GM18526 (cell line): ENCODE data around the gene L2HGDH.

ENCODE experiments used
- POLR2A ChIP-seq: IDR thresholded peaks from 3 replicates; pipeline ENCODE4 v1.6.1; 2011; ENCODE audit not compliant: insufficient read length; ENCODE audit errors: extremely low read depth

Gene L2HGDH

DNA sequence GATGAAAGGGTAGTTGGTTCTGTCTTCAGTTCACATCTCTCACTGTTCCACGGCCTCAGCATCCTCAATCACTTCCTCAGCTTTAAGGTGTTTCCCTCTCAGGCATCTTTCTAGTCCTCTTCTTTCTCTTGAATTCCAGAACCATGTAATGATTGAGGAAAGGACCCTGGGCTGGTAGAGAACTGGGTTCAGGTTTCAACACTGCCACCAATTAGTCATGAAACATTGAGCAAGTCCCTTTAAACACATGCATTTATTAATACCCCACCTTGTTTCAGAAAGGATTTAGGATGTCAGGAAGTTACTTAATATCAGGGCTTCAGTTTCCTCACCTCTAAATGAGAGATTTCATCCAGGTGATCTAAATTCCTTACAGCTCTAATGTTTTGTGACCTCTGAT is 7.3 kb upstream of the L2HGDH start:
- TF ChIP-seq POLR2A, result no peak

DNA sequence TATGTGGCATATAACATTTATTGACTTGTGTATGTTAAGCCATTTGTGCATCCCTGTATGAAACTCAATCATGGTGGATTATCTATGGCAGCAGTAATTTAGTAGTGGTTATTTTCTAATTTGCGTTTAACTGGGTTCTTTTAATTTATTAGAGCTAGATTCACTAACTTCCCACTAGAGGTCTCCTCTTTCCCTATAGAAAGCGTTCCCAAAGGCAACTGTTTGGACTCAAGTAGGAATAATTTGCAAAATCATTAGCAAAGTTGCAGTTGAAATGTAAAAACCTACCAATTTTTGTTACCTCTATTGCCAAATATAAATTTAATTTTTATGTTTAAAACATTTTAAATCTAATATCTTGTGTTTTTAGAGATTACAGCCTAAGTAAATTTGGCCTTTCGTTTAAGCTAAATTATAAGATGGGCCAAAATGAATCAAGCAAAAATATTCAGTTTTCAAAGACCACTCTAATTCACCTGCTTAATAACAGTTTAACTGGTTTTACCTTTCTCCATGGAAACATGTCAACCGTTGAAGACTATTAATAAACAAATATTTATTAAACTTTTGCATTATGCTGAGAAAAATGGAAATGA is 6.1 kb upstream of the L2HGDH start:
- TF ChIP-seq POLR2A, result no peak

DNA sequence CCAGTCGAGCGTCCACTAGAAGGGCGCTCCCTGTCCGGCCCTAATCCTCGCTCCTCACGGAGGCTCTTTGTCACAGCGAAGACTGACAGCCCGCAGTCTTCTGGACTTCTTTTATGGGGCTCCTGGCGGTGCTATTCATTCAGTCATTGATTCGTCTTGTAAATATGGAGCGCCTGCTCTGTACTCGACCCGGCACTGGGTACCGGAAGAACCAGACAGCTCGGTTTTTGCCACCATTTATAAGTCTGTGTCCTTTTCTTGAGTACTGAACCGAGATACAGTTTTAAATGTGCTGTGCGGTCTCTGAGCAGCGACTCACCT is 665 bp upstream of the L2HGDH start:
- TF ChIP-seq POLR2A, result no peak

DNA sequence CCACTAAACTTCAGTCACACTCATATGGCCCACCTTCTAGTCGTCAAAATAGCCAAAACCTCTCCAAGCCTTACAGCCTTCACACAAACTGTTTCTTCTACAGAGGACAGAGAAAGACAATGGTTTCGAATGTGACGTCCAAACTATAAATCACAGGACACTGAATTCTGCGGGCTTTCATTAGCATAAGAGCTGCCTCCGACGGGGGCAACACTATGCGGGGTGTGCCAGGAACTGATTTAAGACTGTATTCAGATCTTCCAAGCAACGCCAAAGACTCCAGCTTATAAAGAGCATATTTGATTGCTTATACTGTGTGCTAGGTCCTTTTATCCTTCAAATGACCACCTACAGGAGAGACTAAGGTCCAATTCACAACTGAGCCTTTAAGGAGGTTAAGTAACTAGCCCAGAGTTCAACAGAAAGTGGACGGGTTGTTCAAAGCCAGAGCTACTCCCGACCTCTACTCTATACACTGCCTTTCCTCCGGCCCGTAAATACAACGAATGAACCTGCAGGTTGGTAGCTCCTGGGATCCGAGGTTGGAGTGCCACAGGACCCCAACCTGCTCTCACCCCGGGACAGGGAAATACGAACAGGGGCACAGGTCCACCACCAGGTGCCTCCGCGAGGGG is 575 bp downstream of the L2HGDH start:
- no peak for TF ChIP-seq POLR2A

DNA sequence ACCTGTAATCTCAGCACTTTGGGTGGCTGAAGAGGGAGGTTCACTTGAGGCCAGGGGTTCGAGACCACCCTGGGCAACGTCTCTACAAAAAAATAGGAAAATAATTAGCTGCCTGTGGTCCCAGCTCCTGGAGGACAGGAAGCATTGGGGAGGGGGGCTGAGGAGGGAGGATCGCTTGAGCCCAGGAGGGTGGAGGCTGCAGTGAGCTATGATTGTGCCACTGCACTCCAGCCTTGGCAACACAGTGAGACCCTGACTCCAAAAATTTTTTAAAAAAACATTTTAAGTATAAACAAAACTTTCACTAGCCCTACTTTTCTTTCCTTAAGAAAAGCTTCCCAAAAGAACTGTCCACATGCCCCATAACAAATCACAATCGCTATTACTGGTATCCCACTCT is 1.6 kb downstream of the L2HGDH start:
- no peak for TF ChIP-seq POLR2A

DNA sequence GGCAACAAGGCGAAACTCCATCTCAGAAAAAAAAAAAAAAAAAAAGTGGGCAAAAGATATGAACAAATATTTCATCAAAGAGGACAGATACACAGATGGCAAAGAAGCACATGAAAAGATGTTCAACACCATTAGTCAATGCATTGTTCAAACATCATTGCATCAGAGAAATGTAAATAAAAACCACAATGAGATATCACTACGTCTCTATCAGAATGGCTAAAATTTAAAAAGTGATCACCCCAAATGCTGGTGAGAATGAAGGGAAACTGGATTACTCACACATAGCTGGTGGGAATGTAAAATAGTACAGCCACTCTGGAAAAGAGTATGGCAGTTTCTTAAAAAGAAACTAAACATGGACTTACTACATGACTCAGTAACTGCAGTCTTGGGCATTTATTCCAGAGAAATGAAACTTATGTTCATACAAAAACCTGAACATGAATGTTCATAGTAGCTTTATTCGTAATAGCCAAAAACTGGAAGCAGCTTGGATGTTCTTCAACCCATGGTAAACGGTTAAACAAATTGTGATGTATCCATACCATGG is 3.6 kb downstream of the L2HGDH start:
- no peak for TF ChIP-seq POLR2A

DNA sequence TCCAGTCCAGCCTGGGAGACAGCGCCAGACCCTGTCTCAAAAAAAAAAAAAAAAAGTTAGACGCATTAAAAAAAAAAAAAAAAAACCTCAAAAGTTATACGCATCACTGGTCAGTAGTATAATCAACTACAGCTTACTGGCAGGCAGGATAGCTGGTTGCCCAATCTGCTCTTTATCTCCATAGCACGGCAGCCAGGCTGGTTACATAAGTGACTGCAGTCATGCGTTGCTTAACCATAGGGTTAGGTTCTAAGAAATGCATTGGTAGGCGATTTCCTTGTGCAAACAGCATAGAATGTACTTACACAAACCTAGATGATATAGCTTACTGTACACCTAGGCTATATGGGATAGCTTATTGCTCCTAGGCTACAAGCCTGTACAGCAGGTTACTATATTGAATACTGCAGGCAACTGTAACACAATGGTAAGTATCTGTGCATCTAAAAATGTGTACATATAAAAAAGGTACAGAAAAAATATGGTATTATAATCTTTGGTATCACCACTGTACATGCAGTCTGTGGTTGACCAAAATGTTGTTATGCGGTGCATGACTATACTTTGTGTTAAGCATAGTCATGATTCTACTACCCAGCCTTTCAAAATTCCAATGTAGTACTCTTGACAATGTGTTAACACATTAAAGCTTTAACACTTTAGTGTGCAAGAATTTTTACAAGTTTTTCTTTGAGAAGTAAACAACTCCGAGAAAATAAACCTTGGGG is 8.1 kb downstream of the L2HGDH start:
- TF ChIP-seq POLR2A, result no peak

DNA sequence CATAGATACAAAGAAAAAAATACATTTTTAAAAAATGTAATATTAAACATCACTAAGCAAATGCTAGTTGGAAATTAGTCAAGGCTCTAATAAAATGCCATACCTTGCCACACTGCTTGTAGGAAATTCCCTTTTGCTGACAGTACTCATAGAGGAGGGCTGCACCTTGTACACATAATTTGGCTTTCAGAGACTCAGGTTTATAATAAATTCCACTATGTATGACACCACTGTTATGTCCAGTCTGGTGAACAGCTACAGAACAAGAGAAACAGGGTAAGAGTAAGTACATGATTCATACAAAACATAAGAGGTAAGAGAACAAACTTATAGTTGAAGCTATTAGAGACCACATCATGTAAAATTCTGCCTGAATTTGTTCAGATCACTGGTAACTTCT is 10.1 kb downstream of the L2HGDH start:
- TF ChIP-seq POLR2A, result no peak

DNA sequence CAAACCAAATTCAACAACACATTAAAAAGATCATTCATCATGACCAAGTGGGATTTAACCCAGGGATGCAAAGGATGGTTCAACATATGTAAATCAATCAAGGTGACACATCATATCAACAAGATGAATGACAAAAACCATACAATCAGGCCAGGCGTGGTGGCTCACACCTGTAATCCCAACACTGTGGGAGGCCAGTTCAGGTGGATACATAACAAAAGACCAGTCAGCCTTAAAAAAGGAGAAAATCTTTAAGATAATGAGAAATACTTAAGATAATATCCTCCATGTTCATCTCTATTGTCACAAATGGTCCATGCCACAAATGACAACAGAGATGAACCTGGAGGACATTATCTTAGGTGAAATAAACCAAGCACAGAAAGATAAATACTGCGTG is 12.4 kb downstream of the L2HGDH start:
- no peak for TF ChIP-seq POLR2A

DNA sequence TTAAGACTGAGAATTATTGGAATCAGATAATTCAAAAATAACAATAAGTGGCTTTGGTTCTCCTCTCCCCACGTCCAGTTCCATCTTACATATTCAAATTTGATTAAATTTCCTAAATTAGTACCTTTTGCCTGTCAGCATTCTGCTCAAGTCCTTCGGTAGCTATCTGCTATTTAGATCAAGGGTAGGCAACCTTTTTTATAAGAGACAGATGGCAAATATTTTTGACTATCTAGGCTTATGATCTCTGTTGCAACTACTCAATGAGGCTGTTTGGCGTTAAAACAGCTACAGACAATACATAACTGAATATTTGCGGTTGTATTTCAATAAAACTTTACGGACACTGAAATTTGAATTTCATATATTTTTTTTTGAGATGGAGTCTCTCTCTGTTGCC is 21.7 kb downstream of the L2HGDH start:
- TF ChIP-seq POLR2A, result no peak

DNA sequence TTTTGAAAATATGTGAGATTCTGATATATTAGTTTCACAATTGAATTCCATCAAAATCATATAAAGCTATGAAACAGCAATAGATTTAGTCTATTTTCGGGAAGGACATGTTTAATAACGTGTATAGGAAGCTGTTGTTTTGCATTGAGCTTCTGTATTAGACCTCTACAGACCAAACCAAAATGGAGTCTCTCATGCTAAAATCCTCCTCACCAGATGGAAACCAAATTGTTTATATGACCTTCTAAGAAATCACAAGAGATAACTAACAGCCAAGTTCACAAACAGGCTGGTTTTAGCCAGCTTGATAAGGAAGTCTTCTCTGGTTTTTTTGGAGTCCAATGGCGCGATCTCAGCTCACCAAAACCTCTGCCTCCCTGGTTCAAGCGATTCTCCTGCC is 23.9 kb downstream of the L2HGDH start:
- TF ChIP-seq POLR2A, result no peak

DNA sequence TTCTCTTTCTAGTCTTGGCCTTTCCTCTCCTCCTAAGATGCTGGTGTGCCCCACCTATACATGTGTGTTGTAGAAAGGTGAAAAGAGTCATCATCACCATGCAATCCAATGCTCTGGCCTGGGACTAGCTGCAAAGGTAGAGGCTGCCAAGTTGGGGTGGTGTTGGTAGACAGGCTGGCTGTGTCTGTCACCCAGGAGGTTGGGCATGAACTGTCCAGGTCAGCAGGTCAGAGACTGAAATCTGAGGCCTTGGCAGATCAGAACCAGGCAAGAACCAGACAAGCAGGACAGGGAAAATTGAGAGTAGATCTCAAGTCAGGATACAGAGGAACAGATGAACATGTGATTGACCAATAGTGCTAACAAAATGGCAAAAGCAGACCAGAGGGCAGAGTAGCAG is 26.2 kb downstream of the L2HGDH start:
- TF ChIP-seq POLR2A, result no peak

DNA sequence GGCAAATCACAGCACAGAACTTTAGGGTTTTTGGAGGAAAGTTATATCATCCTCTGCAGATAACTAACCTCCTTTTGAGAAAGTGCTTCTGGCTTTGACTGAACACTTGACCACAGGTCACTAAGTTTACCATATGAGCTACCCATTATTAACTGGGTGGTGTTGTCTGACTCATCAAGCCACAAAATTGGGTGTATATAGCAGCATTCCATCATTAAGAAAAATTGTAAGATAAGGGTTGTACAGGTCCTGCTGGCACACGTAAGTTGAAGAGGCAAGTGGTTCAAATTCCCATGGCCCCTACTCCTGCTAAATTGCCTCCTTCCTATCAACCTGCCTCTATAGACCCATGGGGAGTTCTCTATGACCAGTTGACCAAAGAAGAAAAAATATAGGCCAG is 39.5 kb downstream of the L2HGDH start:
- no peak for TF ChIP-seq POLR2A

DNA sequence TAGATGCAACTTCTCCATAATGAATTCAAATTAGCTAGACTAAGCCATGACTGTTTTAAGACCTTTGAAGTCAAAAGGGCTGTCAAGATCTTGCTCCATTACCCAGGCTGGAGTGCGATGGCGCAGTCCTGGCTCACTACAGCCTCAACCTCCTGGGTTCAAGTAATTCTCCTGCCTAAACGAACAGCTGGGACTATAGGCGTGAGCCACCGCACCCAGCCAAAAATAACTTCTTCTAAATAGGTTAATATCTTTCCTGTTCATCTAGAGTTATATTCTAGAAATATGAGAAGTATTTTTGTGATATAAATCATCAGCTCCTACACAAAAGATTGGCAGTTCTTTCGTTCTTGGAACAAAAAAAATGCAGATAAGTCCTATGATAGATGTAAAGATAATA is 41.1 kb downstream of the L2HGDH start:
- no peak for TF ChIP-seq POLR2A

DNA sequence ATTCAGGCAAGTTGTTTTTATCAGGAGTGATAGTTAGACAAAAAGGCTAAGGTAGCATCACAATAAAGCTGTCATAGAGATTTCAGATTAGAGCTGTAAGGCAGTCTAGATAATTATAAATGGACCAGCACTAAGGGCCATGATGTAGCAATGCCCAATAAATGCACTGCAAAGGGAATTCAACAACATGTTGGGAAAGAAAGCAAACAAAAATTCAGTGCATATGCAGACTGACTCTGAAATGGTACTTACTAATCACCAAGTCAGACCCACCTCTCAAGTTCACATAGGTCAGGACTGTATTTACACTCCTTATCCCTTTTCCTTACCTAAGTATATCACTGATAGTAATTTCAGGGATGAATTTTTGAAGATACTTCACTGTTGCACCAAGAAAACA is 47.0 kb downstream of the L2HGDH start:
- TF ChIP-seq POLR2A, result no peak

DNA sequence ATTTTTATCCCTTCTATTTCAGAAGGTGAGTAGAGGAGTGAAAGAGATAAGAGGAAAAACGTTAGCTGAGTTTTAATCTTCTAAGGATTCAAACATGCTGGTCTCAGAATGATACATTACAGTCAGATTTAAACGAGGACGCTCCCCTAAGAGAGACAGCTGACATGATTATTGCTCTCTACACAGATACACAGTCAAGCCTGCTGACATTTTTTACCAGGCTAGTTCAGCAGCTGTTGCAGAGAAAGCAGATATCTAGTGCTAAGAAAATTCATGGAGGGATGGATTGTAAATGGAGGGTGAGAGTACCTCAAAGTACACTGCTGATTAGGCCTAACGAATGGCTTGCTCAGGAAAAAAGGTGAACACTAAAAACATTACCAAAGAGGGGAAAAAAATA is 48.7 kb downstream of the L2HGDH start:
- TF ChIP-seq POLR2A, result no peak
